Measurements from ENCODE around the gene SGSH. TPM values are rescaled to one million over a fixed set of nuclear protein-coding genes. Genes with fewer than 3 reads are reported as not detected.

SGSH gene
- total RNA-seq, 4 donors from 2014 or later = 15.7 to 34.7 (median 24.7) TPM

- TF ChIP-seq CTCF (IDR thresholded peaks at IDR 0.05; ENCODE audit: low read depth) = no peak
These were observed 39.4 kb upstream of the SGSH start for GRCh38 chr17:80259457-80260068.

- no peak for TF ChIP-seq CTCF (IDR thresholded peaks at IDR 0.05; ENCODE audit: low read depth)
These were observed 37.6 kb upstream of the SGSH start for GRCh38 chr17:80257716-80258213.

DNA sequence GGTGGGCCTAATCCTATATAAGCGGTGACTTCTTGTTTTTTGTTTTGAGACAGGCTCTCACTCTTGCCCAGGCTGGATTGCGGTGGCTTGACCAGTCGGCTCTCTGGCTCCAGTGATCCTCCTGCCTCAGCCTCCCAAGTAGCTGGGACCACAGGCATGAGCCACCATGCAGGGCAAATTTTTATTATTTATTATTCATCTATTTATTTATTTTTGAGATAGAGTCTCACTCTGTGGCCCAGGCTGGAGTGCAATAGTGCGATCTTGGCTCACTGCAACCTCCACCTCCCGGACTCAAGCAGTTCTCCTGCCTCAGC is 35.9 kb upstream of the SGSH start:
- no peak for TF ChIP-seq CTCF (IDR thresholded peaks at IDR 0.05; ENCODE audit: low read depth)

- no peak for TF ChIP-seq CTCF (IDR thresholded peaks at IDR 0.05; ENCODE audit: low read depth)
These were observed 34.5 kb upstream of the SGSH start for GRCh38 chr17:80254396-80255251.

DNA sequence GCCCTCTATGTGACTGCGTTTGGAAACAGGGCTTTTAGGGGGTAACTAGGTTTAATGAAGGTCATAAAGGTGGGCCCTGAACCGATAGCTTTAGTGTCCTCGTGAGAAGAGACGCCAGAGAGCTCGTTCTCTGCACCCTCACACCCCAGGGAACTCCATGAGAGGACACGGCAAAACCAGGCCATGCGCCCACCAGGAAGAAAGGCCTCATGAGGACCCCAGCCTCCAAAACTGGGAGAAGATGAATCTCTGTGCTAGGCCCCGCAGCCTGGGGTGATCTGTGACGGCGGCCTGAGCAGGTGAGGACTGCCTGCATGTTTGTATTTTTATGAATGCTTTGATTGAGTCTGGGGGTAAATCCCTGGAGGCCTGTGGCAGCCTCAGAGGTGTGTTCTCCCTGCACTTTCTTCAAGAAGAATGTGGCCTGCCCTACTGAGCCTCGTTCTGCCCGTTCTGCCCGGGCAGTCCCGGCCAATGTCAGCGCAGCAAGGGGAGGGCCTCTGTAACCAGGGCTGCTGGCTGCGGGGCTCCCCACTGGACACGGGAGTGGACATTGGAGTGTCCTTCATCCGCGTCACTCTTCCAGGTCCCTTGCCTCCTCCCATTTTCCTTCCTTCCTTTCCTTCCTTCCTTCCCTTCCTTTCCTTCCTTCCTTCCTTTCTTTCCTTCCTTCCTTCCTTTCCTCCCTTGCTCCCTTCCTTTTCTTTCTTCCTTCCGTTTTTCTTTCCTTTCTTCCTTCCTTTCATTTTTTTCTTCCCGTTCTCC is 33.7 kb upstream of the SGSH start:
- TF ChIP-seq CTCF (IDR thresholded peaks at IDR 0.05; ENCODE audit: low read depth) = no peak

DNA sequence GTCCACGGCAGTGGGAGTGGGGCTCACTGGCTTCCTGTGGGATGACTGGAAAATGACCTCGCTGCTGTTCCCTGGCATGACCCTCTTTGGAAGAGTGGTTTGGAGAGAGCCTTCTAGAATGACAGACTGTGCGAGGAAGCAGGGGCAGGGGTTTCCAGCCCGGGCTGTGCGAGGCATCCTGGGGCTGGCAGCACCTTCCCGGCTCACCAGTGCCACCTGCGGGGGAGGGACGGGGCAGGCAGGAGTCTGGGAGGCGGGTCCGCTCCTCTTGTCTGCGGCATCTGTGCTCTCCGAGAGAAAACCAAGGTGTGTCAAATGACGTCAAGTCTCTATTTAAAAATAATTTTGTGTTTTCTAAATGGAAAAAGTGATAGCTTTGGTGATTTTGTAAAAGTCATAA is 32.7 kb upstream of the SGSH start:
- TF ChIP-seq CTCF (IDR thresholded peaks at IDR 0.05; ENCODE audit: low read depth) = no peak

GRCh38 chr17:80251966-80252365 is 31.8 kb upstream of the SGSH start:
- no peak for TF ChIP-seq CTCF (IDR thresholded peaks at IDR 0.05; ENCODE audit: low read depth)

Data from subcutaneous adipose tissue (tissue), 4 donors.